Measurements from ENCODE around the gene C14orf180.

DNA sequence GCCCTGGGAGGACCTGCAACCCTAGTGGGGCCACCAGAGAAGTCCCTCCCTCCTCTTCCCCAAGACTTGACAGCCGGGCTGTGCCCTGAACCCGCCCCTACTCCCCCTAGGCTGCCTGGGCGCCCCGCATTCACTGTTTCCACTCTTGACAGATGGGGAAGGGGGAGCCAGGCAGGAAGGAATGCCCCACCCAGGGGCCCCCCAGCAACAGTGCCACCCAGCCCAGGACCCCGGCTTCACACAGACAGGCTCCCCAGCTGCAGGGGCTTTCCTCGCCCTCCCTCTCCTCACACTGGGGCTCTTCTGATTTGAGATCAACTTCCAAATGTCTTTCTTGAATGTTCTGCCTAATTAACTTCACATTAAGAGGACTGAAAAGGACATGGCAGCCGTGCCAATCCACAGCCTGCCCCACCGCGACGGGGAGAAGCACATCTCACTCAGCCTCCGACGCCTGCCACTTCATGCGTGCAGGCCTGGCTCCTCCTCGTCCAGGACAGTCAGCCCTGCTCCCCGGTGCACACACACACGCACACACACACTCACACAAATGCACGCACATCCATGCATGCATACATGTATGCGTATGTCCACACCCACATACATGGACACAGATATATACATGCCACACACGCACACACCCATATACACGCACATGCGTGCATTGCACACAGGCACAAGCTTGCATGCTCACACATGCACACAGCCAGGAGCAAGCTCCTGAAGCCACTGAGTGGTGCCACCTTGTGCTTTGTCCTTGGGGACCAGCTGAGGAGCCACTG is 19.6 kb upstream of the C14orf180 start:
- TF ChIP-seq CTCF (conservative IDR thresholded peaks at IDR 0.05) (no peak), EZH2 (IDR thresholded peaks at IDR 0.05; ENCODE audit: low read depth) (no peak)
